ENCODE results near the gene TECPR1. TPM values are rescaled to one million over a fixed set of nuclear protein-coding genes. Genes with fewer than 3 reads are reported as not detected.

The TECPR1 gene
- total and polyA plus RNA-seq, 2 of the 8 experiments (the other 6 are each of a cell fraction or from before 2014, with no cell fraction given) = 1.3 to 11.1 TPM

DNA sequence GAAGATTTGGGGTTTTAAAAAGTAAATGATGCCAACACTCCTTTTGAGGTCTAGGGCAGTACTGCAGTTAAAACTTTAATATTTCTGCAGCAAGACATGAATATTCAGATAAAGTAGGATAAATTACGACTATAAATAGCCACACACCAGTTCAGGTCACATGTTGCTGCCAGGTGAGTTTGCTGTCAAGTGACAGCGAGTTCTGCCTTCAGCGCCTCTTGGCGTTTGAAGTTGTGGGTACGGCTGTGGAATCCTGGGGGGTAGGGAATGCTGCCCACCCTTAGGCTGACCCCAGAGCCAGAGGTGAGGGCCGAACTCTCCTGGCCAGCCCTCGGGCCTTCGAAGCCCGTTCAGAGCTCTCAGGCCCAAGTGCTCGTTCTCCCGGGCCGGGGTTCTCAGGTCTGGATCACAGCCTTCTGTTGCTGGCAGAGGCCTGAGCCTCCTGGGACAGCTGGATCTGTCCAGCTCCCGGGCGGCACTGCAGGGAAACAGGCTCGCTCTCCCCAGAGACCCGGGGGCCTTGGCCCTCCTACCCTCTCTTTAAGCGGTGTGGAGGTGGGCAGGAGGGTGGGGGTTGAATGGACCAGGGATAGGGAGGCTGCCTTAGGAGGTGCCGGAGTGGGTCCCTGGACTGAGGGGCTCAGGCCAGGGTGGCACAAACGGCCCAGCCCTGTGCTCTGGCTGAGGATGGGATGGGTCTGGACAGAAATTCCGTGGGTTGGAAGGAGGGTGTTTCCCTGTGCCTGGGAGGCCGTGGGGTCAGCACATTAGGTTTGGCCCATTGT is 34.9 kb upstream of the TECPR1 start:
- H2BK20ac ChIP-seq (ENCODE audit: low read length) = no peak overlapping the region
- FAIRE-seq (no peak), DNase-seq (ENCODE audit: low read depth in 1 of 2, low spot score in 2 of 2) (no peak)
- H3K9ac ChIP-seq (replicated peaks in 1 of 4; ENCODE audit: extremely low read depth in 1 of 4, low read depth in 3 of 4, low read length in 3 of 4) = 0 out of 7 replicates have a peak overlapping the region, but pooled peaks of 1 of the 4 experiments have one; percentile 1
- TF ChIP-seq BCL11A (IDR thresholded peaks at IDR 0.05; ENCODE audit: low read depth in 2 of 2, low read length in 2 of 2) (no peak), JUND (IDR thresholded peaks at IDR 0.05; ENCODE audit: low read length) (no peak), CTBP2 (IDR thresholded peaks at IDR 0.05; ENCODE audit: borderline replicate concordance, insufficient read depth, insufficient read length, low read length) (no peak), TAF1 (IDR thresholded peaks at IDR 0.05; ENCODE audit: low read depth, low read length) (no peak), CBX8 (IDR thresholded peaks at IDR 0.05; ENCODE audit: borderline replicate concordance, low read depth, low read length) (no peak), GTF2F1 (IDR thresholded peaks at IDR 0.05; ENCODE audit: borderline replicate concordance, low read depth, low read length) (no peak), TEAD4 (IDR thresholded peaks at IDR 0.05; ENCODE audit: low read depth, low read length) (no peak), EZH2 (IDR thresholded peaks at IDR 0.05; ENCODE audit: low read depth, low read length, severe bottlenecking) (no peak), POLR2A (IDR thresholded peaks at IDR 0.05; ENCODE audit: control extremely low read depth in 1 of 2, low read depth in 2 of 2, low read length in 2 of 2) (no peak), SP4 (IDR thresholded peaks at IDR 0.05; ENCODE audit: low read length) (no peak), YY1 (IDR thresholded peaks at IDR 0.05; ENCODE audit: low read depth, low read length) (no peak), ASH2L (IDR thresholded peaks at IDR 0.05; ENCODE audit: low read length) (no peak)
- TF ChIP-seq, protein P1, sequence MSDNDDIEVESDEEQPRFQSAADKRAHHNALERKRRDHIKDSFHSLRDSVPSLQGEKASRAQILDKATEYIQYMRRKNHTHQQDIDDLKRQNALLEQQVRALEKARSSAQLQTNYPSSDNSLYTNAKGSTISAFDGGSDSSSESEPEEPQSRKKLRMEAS (IDR thresholded peaks at IDR 0.05) = no peak
- peaks cover 7 to 61% of the 10 kb centered on the region in 2 experiments for H3K79me2 ChIP-seq (ENCODE audit: control insufficient read depth in 1 of 2, insufficient read depth in 2 of 2, low read length in 2 of 2)
- H2AK5ac ChIP-seq (ENCODE audit: low read depth, low read length) = no peak overlapping the region
- no peak overlapping the region for H3K18ac ChIP-seq (ENCODE audit: extremely low read depth, low read length)
- H3K36me3 ChIP-seq (ENCODE audit: control insufficient read depth in 2 of 4, insufficient read depth in 4 of 4, low read length in 3 of 4) = peaks cover 0 to 4% (median 2%) of the 10 kb centered on the region in 4 experiments; a peak in 3 of 8 replicates
- no peak overlapping the region for H3K14ac ChIP-seq (ENCODE audit: insufficient read length)
- ChIA-PET POLR2A (ENCODE audit: partially characterized antibody) (interaction anchor here (0.6 to 1.7 kb wide), 3 partner anchors 11 to 332 kb away, joined by 3 to 8 read pairs (median 3); partner anchors contain the start of gene BAIAP2L1), CTCF (ENCODE audit: partially characterized antibody) (interaction anchor here (0.7 to 1.7 kb wide), 5 partner anchors 13 to 131 kb away, joined by 3 to 5 read pairs (median 3); no protein-coding TSS in a partner anchor)
- H4K5ac ChIP-seq (ENCODE audit: insufficient read length, low read depth, low read length) = no peak overlapping the region
- 87% methylated on average over 21 of the region's 21 CpGs; no CpG with 5 or more reads in 1 of the 2 experiments for WGBS, 2 experiments (ENCODE audit: extremely low coverage in 1 of 2, insufficient coverage in 1 of 2, insufficient read length in 1 of 2, insufficient replicate concordance in 2 of 2, low coverage in 1 of 2, low lambda C conversion rate in 2 of 2, missing lambda C conversion rate in 1 of 2)
- H2AFZ ChIP-seq (ENCODE audit: low read length) = no peak overlapping the region
- H3K23me2 ChIP-seq (ENCODE audit: low read depth, low read length) = peaks cover 5% of the 10 kb centered on the region; the same call in 1 of the 2 replicates
- H2BK12ac ChIP-seq (ENCODE audit: low read depth, low read length) = no peak overlapping the region
- H3K4me1 ChIP-seq (replicated peaks in 1 of 4; ENCODE audit: control insufficient read depth in 3 of 4, insufficient read depth in 4 of 4, low read length in 3 of 4) = peaks cover 4 to 26% (median 18%) of the 10 kb centered on the region in 4 experiments
- no peak overlapping the region for H2BK15ac ChIP-seq (ENCODE audit: low read length)
- no peak overlapping the region for H3K4me3 ChIP-seq (ENCODE audit: extremely low read depth in 1 of 4, insufficient read depth in 2 of 4, low read depth in 3 of 4, low read length in 4 of 4)
- H2BK5ac ChIP-seq (ENCODE audit: low read depth, low read length) = peak overlapping the region; percentile 52; the same call in 1 of the 2 replicates
- H3K56ac ChIP-seq (replicated peaks; ENCODE audit: insufficient read length, low read depth, low read length) = no peak overlapping the region
- peaks cover 43 to 47% of the 10 kb centered on the region in 2 experiments for H4K20me1 ChIP-seq (replicated peaks in 1 of 2; ENCODE audit: control insufficient read depth in 1 of 2, insufficient read depth in 2 of 2, low read length in 2 of 2)
- H3K4ac ChIP-seq (replicated peaks; ENCODE audit: insufficient read length, low read depth, low read length) = no peak overlapping the region
- H3K4me2 ChIP-seq (ENCODE audit: insufficient read depth in 1 of 2, low read depth in 2 of 2, low read length in 2 of 2) = peak overlapping the region in 1 of 2 experiments; percentile 48; a peak in 1 of 4 replicates
- no peak overlapping the region for H4K91ac ChIP-seq (replicated peaks; ENCODE audit: insufficient read length, low read length)
- H3K79me1 ChIP-seq (ENCODE audit: low read depth, low read length) = peaks cover 13% of the 10 kb centered on the region
- no peak overlapping the region for H4K8ac ChIP-seq (ENCODE audit: extremely low read depth, insufficient read depth, low read length)
- no peaks in the 10 kb centered on the region for H3K27me3 ChIP-seq (replicated peaks in 1 of 4; ENCODE audit: control insufficient read depth in 3 of 4, extremely low read depth in 1 of 4, insufficient read depth in 3 of 4, low read length in 3 of 4)
- no peak overlapping the region for H3K23ac ChIP-seq (ENCODE audit: insufficient read length)
- H3K9me3 ChIP-seq (ENCODE audit: insufficient read depth in 2 of 2, low read depth in 1 of 2, low read length in 1 of 2) = no peaks in the 10 kb centered on the region
- no peak overlapping the region for H2BK120ac ChIP-seq (replicated peaks; ENCODE audit: low read depth, low read length)
- H3K27ac ChIP-seq (ENCODE audit: low read depth, low read length) = no peak overlapping the region
